IMR-90 (cell line): ENCODE measurements around the gene LAMTOR4. TPM values are rescaled to one million over a fixed set of nuclear protein-coding genes. Genes with fewer than 3 reads are reported as not detected.

Source experiments
- CHD1 ChIP-seq: IDR thresholded peaks from 2 replicates; pipeline ENCODE4 v1.6.1; 2012; ENCODE audit warnings: low read depth, low read length, improper control_type of control experiment
- MAFK ChIP-seq: IDR thresholded peaks from 2 replicates; pipeline ENCODE4 v1.6.1; 2012; ENCODE audit warnings: low read depth, low read length, improper control_type of control experiment
- POLR2A ChIP-seq: IDR thresholded peaks from 2 replicates; pipeline ENCODE4 v1.6.1; 2012; ENCODE audit warnings: mild to moderate bottlenecking, low read depth, low read length
- RCOR1 ChIP-seq: IDR thresholded peaks from 2 replicates; pipeline ENCODE4 v1.6.1; 2012; ENCODE audit warnings: mild to moderate bottlenecking, low read length, improper control_type of control experiment; ENCODE audit not compliant: insufficient replicate concordance
- polyA plus RNA-seq, 3 experiments: library from polyadenylated mRNA; depleted of rRNA; stranded (reverse); fragments of >200 nt; gene quantifications; 2 replicates each; pipeline ENCODE4 v1.2.3, GENCODE V29; 2012; ENCODE audit warnings: low replicate concordance in 1 of 3
- total RNA-seq: library from RNA; depleted of rRNA; stranded (reverse); fragments of >200 nt; gene quantifications from 2 replicates; pipeline ENCODE4 v1.2.3, GENCODE V29; 2012

Gene LAMTOR4
- total and polyA plus RNA-seq, 2 of the 4 experiments (the other 2 are of a cell fraction): 134 to 268 TPM

DNA sequence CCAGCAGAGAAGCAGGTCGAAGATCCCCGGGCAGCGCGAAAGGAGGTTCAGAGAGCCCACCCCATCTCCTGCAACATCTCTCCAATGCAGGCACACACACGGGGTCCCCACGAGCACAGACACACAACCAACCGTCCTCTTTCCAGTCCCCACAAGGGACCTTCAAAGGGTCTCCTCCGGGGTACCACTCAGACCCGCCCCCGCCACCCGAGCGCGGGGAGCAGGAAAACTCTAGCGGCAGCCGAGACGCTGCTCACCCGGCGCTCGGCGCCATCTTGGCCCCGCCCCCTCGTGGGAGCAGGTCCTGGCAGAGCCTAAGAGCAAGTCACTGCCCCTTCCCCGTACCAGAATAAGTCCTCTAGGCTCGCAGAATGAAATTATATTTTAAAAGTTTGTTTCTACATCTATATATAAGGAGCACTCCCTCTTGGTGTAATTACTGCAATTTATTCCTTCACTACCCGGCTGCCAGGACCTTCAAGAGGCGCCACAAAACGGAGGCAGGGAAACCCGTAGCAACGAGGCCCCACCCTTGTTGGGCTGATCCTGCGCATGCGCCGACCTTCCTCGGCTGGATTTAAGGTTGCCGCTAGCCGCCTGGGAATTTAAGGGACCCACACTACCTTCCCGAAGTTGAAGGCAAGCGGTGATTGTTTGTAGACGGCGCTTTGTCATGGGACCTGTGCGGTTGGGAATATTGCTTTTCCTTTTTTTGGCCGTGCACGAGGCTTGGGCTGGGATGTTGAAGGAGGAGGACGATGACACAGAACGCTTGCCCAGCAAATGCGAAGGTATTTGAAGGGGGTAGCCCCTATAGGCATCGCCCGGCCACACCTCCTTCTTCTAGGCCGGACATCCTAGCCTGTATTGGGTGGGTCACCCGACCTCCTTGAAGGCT, 29.4 kb upstream of the LAMTOR4 start, which contains the start of the genes CNPY4 and TAF6 (continued):
- TF ChIP-seq MAFK: no peak
- TF ChIP-seq CHD1: no peak
- no peak for TF ChIP-seq POLR2A
- no peak for TF ChIP-seq RCOR1
